H1 (cell line): ENCODE data around the gene SIK3. TPM values are rescaled to one million over a fixed set of nuclear protein-coding genes. Genes with fewer than 3 reads are reported as not detected.

Experiments
- CTCF ChIA-PET: fragments of 300-600 bp; sonication (Branson Sonifier 250); formaldehyde crosslinking; loops from one replicate; lab custom pipeline; 2021; ENCODE audit not compliant: partially characterized antibody; lab: Charles Lee
- POLR2A ChIA-PET: fragments of 300-600 bp; sonication (Branson Sonifier 250); formaldehyde crosslinking; loops from one replicate; lab custom pipeline; 2021; ENCODE audit warnings: inconsistent platforms; ENCODE audit not compliant: partially characterized antibody; lab: Charles Lee
- DNase-seq, 2 experiments: peaks; one replicate each; pipeline versions ENCODE4 v3.0.0 to v3.0.0-alpha.2; 2010 to 2022; ENCODE audit warnings: low spot score in 2 of 2, low read depth in 1 of 2, mixed read lengths in 1 of 2
- FAIRE-seq: peaks from 2 replicates; lab custom pipeline; 2011; peaks lifted over from hg19 to GRCh38; lab: Jason Lieb, UNC
- H2AFZ ChIP-seq: 2 replicates; pipeline ENCODE4 v1.8.1; 2012; ENCODE audit warnings: low read length, inconsistent platforms
- H2AK5ac ChIP-seq: 2 replicates; pipeline ENCODE4 v1.6.1; 2013; ENCODE audit warnings: low read depth, low read length
- H2BK120ac ChIP-seq: replicated peaks from 2 replicates; pipeline ENCODE3; 2013; ENCODE audit warnings: low read depth, low read length, inconsistent platforms
- H2BK12ac ChIP-seq: 2 replicates; pipeline ENCODE4 v1.6.1; 2013; ENCODE audit warnings: low read depth, low read length
- H2BK15ac ChIP-seq: 2 replicates; pipeline ENCODE4 v1.6.1; 2013; ENCODE audit warnings: low read length
- H2BK20ac ChIP-seq: 2 replicates; pipeline ENCODE4 v1.6.1; 2013; ENCODE audit warnings: low read length
- H2BK5ac ChIP-seq: 2 replicates; pipeline ENCODE4 v1.6.1; 2013; ENCODE audit warnings: low read depth, low read length
- H3K14ac ChIP-seq: 2 replicates; pipeline ENCODE4 v1.6.1; 2013; ENCODE audit warnings: inconsistent platforms; ENCODE audit not compliant: insufficient read length
- H3K18ac ChIP-seq: 2 replicates; pipeline ENCODE4 v1.6.1; 2013; ENCODE audit warnings: low read length; ENCODE audit errors: extremely low read depth
- H3K23ac ChIP-seq: 2 replicates; pipeline ENCODE4 v1.6.1; 2013; ENCODE audit warnings: inconsistent platforms; ENCODE audit not compliant: insufficient read length
- H3K23me2 ChIP-seq: 2 replicates; pipeline ENCODE4 v1.6.1; 2013; ENCODE audit warnings: low read depth, low read length
- H3K27ac ChIP-seq: 2 replicates; pipeline ENCODE4 v1.6.1; 2011; ENCODE audit warnings: low read depth, low read length, inconsistent platforms
- H3K27me3 ChIP-seq, 4 experiments: replicated peaks in 1 of 4; 1 replicate in 1 of 4; 2 replicates in 3 of 4; pipeline versions ENCODE4 v1.6.1 to v1.8.1; 2011 to 2013; ENCODE audit warnings: low read length in 3 of 4, mild to moderate bottlenecking in 3 of 4, inconsistent platforms in 2 of 4, mixed read lengths in 2 of 4, moderate library complexity in 1 of 4; ENCODE audit not compliant: control insufficient read depth in 3 of 4, insufficient read depth in 3 of 4; ENCODE audit errors: extremely low read depth in 1 of 4
- H3K36me3 ChIP-seq, 4 experiments: 2 replicates each; pipeline versions ENCODE4 v1.6.1 to v1.8.1; 2011 to 2013; ENCODE audit warnings: mild to moderate bottlenecking in 4 of 4, low read length in 3 of 4, moderate library complexity in 2 of 4, control low read depth in 1 of 4, inconsistent platforms in 1 of 4; ENCODE audit not compliant: insufficient read depth in 4 of 4, control insufficient read depth in 2 of 4
- H3K4ac ChIP-seq: replicated peaks from 2 replicates; pipeline ENCODE3; 2013; ENCODE audit warnings: low read length, low read depth, mixed read lengths, inconsistent platforms; ENCODE audit not compliant: insufficient read length
- H3K4me1 ChIP-seq, 4 experiments: replicated peaks in 1 of 4; 1 replicate in 1 of 4; 2 replicates in 3 of 4; pipeline versions ENCODE4 v1.6.1 to v1.8.1; 2011 to 2013; ENCODE audit warnings: low read length in 3 of 4, inconsistent platforms in 2 of 4, mixed read lengths in 1 of 4; ENCODE audit not compliant: insufficient read depth in 4 of 4, control insufficient read depth in 3 of 4
- H3K4me2 ChIP-seq, 2 experiments: 2 replicates each; pipeline versions ENCODE4 v1.6.1 to v1.8.1; 2011 to 2013; ENCODE audit warnings: low read depth in 2 of 2, low read length in 2 of 2, control low read depth in 1 of 2, inconsistent platforms in 1 of 2, mild to moderate bottlenecking in 1 of 2; ENCODE audit not compliant: insufficient read depth in 1 of 2
- H3K4me3 ChIP-seq, 4 experiments: fragments of 200-600, 300-600 bp in 1 of 4; sonication (generic), shearing (Covaris generic), sonication (Bioruptor Twin) in 1 of 4; 2 replicates each; pipeline versions ENCODE4 v1.5.1 to v1.8.1; 2011 to 2016; ENCODE audit warnings: low read length in 4 of 4, low read depth in 3 of 4, control low read depth in 2 of 4, inconsistent platforms in 2 of 4, mild to moderate bottlenecking in 2 of 4, mixed read lengths in 1 of 4, moderate library complexity in 1 of 4; ENCODE audit not compliant: insufficient read depth in 2 of 4; ENCODE audit errors: extremely low read depth in 1 of 4
- H3K56ac ChIP-seq: replicated peaks from 2 replicates; pipeline ENCODE3; 2013; ENCODE audit warnings: low read depth, mild to moderate bottlenecking, mixed read lengths, low read length, inconsistent platforms; ENCODE audit not compliant: insufficient read length
- H3K79me1 ChIP-seq: 2 replicates; pipeline ENCODE4 v1.6.1; 2013; ENCODE audit warnings: low read depth, low read length, control low read depth
- H3K79me2 ChIP-seq, 2 experiments: 2 replicates each; pipeline versions ENCODE4 v1.6.1 to v1.8.1; 2012 to 2013; ENCODE audit warnings: low read length in 2 of 2, mild to moderate bottlenecking in 2 of 2, inconsistent platforms in 1 of 2; ENCODE audit not compliant: insufficient read depth in 2 of 2, control insufficient read depth in 1 of 2
- H3K9ac ChIP-seq, 4 experiments: replicated peaks in 1 of 4; 1 replicate in 1 of 4; 2 replicates in 3 of 4; pipeline versions ENCODE4 v1.6.1 to v1.8.1; 2011 to 2013; ENCODE audit warnings: low read depth in 3 of 4, low read length in 3 of 4, control low read depth in 2 of 4, mild to moderate bottlenecking in 2 of 4, moderate library complexity in 2 of 4, inconsistent platforms in 1 of 4; ENCODE audit errors: extremely low read depth in 1 of 4
- H3K9me3 ChIP-seq, 2 experiments: 2 replicates each; pipeline versions ENCODE4 v1.6.1 to v1.8.1; 2012 to 2013; ENCODE audit warnings: mild to moderate bottlenecking in 2 of 2, moderate library complexity in 2 of 2, control low read depth in 1 of 2, inconsistent platforms in 1 of 2, low read depth in 1 of 2, low read length in 1 of 2, mixed read lengths in 1 of 2; ENCODE audit not compliant: insufficient read depth in 2 of 2
- H4K20me1 ChIP-seq, 2 experiments: replicated peaks in 1 of 2; 2 replicates each; pipeline versions ENCODE3 to v1.8.1; 2011 to 2013; ENCODE audit warnings: inconsistent platforms in 2 of 2, low read length in 2 of 2, mild to moderate bottlenecking in 1 of 2; ENCODE audit not compliant: insufficient read depth in 2 of 2, control insufficient read depth in 1 of 2
- H4K5ac ChIP-seq: 2 replicates; pipeline ENCODE4 v1.6.1; 2013; ENCODE audit warnings: low read length, low read depth, mixed read lengths, inconsistent platforms; ENCODE audit not compliant: insufficient read length
- H4K8ac ChIP-seq: 2 replicates; pipeline ENCODE4 v1.8.0; 2013; ENCODE audit warnings: mild to moderate bottlenecking, moderate library complexity, low read length, inconsistent platforms; ENCODE audit not compliant: insufficient read depth; ENCODE audit errors: extremely low read depth
- H4K91ac ChIP-seq: replicated peaks from 2 replicates; pipeline ENCODE3; 2013; ENCODE audit warnings: low read length, mixed read lengths, inconsistent platforms; ENCODE audit not compliant: insufficient read length
- CREB1 ChIP-seq: IDR thresholded peaks from 2 replicates; pipeline ENCODE4 v1.6.1; 2012; ENCODE audit warnings: inconsistent platforms
- EP300 ChIP-seq, 2 experiments: IDR thresholded peaks; 1 replicate in 1 of 2; 2 replicates in 1 of 2; pipeline ENCODE4 v1.6.1; 2011 to 2012; ENCODE audit warnings: low read depth in 2 of 2, low read length in 2 of 2, mild to moderate bottlenecking in 2 of 2, borderline replicate concordance in 1 of 2, inconsistent platforms in 1 of 2, moderate library complexity in 1 of 2
- GABPA ChIP-seq: IDR thresholded peaks from 2 replicates; pipeline ENCODE4 v1.6.1; 2011; ENCODE audit warnings: mild to moderate bottlenecking, low read length, moderate library complexity, borderline replicate concordance; ENCODE audit not compliant: insufficient read depth
- GTF2F1 ChIP-seq: IDR thresholded peaks from 2 replicates; pipeline ENCODE4 v1.6.1; 2012; ENCODE audit warnings: low read depth, low read length, improper control_type of control experiment, borderline replicate concordance
- HDAC6 ChIP-seq: IDR thresholded peaks from one replicate; pipeline ENCODE4 v1.7.1; 2012; ENCODE audit warnings: low read depth, mild to moderate bottlenecking, inconsistent platforms, low read length, moderate library complexity
- JUN ChIP-seq: IDR thresholded peaks from 2 replicates; pipeline ENCODE4 v1.6.1; 2011; ENCODE audit warnings: low read depth, mild to moderate bottlenecking, improper control_type of control experiment, low read length
- MAFK ChIP-seq: IDR thresholded peaks from 2 replicates; pipeline ENCODE4 v1.6.1; 2012; ENCODE audit warnings: low read depth, mild to moderate bottlenecking, improper control_type of control experiment, low read length
- NRF1 ChIP-seq: IDR thresholded peaks from 2 replicates; pipeline ENCODE4 v1.6.1; 2011; ENCODE audit warnings: mild to moderate bottlenecking, low read depth, low read length, improper control_type of control experiment
- POU5F1 ChIP-seq: IDR thresholded peaks from 2 replicates; pipeline ENCODE4 v1.6.1; 2011; ENCODE audit warnings: low read depth, mild to moderate bottlenecking, low read length, moderate library complexity
- RFX5 ChIP-seq: IDR thresholded peaks from 2 replicates; pipeline ENCODE4 v1.6.1; 2011; ENCODE audit warnings: low read depth, low read length, improper control_type of control experiment, borderline replicate concordance
- SIN3A ChIP-seq, 2 experiments: IDR thresholded peaks in 1 of 2; conservative IDR thresholded peaks in 1 of 2; 2 replicates each; pipeline ENCODE4 v1.6.1; 2011 to 2012; ENCODE audit warnings: low read length in 2 of 2, improper control_type of control experiment in 1 of 2, low read depth in 1 of 2, mild to moderate bottlenecking in 1 of 2
- SIRT6 ChIP-seq: IDR thresholded peaks from one replicate; pipeline ENCODE4 v1.7.1; 2012; ENCODE audit warnings: low read length, inconsistent platforms
- SP4 ChIP-seq: IDR thresholded peaks from 2 replicates; pipeline ENCODE4 v1.6.1; 2012; ENCODE audit warnings: low read length, inconsistent platforms
- SUZ12 ChIP-seq: fragments of 200-600 bp; sonication (generic); IDR thresholded peaks from 2 replicates; pipeline ENCODE4 v1.6.1; 2012; ENCODE audit warnings: mild to moderate bottlenecking, inconsistent platforms, low read length, moderate library complexity, mixed read lengths
- ZNF274 ChIP-seq: IDR thresholded peaks from 2 replicates; pipeline ENCODE4 v1.7.0; 2012; ENCODE audit warnings: low read length, borderline replicate concordance; ENCODE audit errors: extremely low read depth
- WGBS, 2 experiments: shearing (Covaris generic) in 1 of 2; methylation state at CpG; one replicate each; pipeline versions ENCODE4 v1.1.6 to v1.1.7; 2013 to 2015; ENCODE audit warnings: low lambda C conversion rate in 2 of 2, mixed read lengths in 2 of 2, inconsistent platforms in 1 of 2, low coverage in 1 of 2, missing lambda C conversion rate in 1 of 2; ENCODE audit not compliant: insufficient replicate concordance in 2 of 2, insufficient coverage in 1 of 2, insufficient read length in 1 of 2; ENCODE audit errors: extremely low coverage in 1 of 2, missing lambda C conversion rate in 1 of 2; 5-methylcytosine and 5-hydroxymethylcytosine counted together
- polyA plus RNA-seq, 7 experiments: library from polyadenylated mRNA; depleted of rRNA in 3 of 7; stranded (reverse) in 5 of 7; unstranded in 2 of 7; fragments of >200 nt in 5 of 7; fragments of 200-250 nt in 2 of 7; gene quantifications; 1 replicate in 5 of 7; 2 replicates in 1 of 7; 4 replicates in 1 of 7; pipeline versions ENCODE4 v1.2.1 to v1.2.3, GENCODE V29; 2011 to 2013; ENCODE audit warnings: missing spikeins in 2 of 7, mixed read lengths in 2 of 7
- total RNA-seq: library from RNA; stranded (reverse); fragmentation: NEBNext Ultra II Directional; extraction: Animal tissue kit (Norgen Biotek cat#: 25700); gene quantifications from 2 replicates; pipeline ENCODE4 v1.2.1, GENCODE V29; 2021

The SIK3 gene
- total and polyA plus RNA-seq, 2 of the 8 experiments (the other 6 are each of a cell fraction or from before 2014, with no cell fraction given) = 19.9 to 32.1 TPM

- Histone ChIP-seq H2BK20ac (no peak overlapping the region), H3K79me2 (peaks cover 0 to 82% of the 10 kb centered on the region in 2 experiments; a peak in 3 of 4 replicates), H3K23ac (no peak overlapping the region), H3K27ac (no peak overlapping the region), H2BK12ac (no peak overlapping the region), H3K14ac (no peak overlapping the region), H3K4me2 (no peak overlapping the region), H3K18ac (no peak overlapping the region), H4K5ac (no peak overlapping the region), H4K20me1 (peaks cover 0 to 3% of the 10 kb centered on the region in 2 experiments), H3K9ac (no peak overlapping the region), H3K9me3 (no peaks in the 10 kb centered on the region), H2BK120ac (no peak overlapping the region), H4K91ac (no peak overlapping the region), H3K4me3 (no peak overlapping the region), H3K79me1 (peaks cover 3% of the 10 kb centered on the region; the same call in 1 of the 2 replicates), H3K27me3 (no peaks in the 10 kb centered on the region), H2AK5ac (no peak overlapping the region), H2BK5ac (no peak overlapping the region), H3K36me3 (no peaks in the 10 kb centered on the region), H3K4ac (no peak overlapping the region), H2AFZ (no peak overlapping the region), H2BK15ac (no peak overlapping the region), H3K4me1 (peaks cover 0 to 4% (median 3%) of the 10 kb centered on the region in 4 experiments; a peak in 2 of 7 replicates), H4K8ac (no peak overlapping the region), H3K23me2 (no peaks in the 10 kb centered on the region), H3K56ac (no peak overlapping the region)
- FAIRE-seq = no peak
- WGBS, 2 experiments = 85% methylated on average over 1 of the region's 1 CpG; no CpG with 5 or more reads in 1 of the 2 experiments
- no peak for TF ChIP-seq ZNF274
- TF ChIP-seq SUZ12 = no peak
- TF ChIP-seq SIN3A (conservative IDR thresholded peaks at IDR 0.05 in 1 of 2, IDR thresholded peaks at IDR 0.05 in 1 of 2; ENCODE audit: low read depth in 1 of 2, low read length in 2 of 2) = no peak
- TF ChIP-seq CREB1 = no peak
- TF ChIP-seq SIRT6 = no peak
- TF ChIP-seq JUN = no peak
- TF ChIP-seq GTF2F1 = no peak
- no peak for TF ChIP-seq GABPA
- TF ChIP-seq RFX5 = no peak
- TF ChIP-seq HDAC6 = no peak
- TF ChIP-seq SP4 = no peak
- no peak for TF ChIP-seq POU5F1
- TF ChIP-seq EP300 (IDR thresholded peaks at IDR 0.05; ENCODE audit: borderline replicate concordance in 1 of 2, low read depth in 2 of 2, low read length in 2 of 2) = no peak
- TF ChIP-seq NRF1 = no peak
- TF ChIP-seq MAFK = no peak
- ChIA-PET POLR2A (no interaction called here), CTCF (interaction anchor here (0.6 to 1.8 kb wide), 7 partner anchors 11 to 932 kb away, joined by 3 to 5 read pairs (median 3); no protein-coding TSS in a partner anchor)
- DNase-seq = no peak
These were observed 28.2 kb downstream of the SIK3 start for GRCh38 chr11:117070016-117070415.
